NCI-H2227 (cell line): ENCODE measurements around the gene ANO2.

Experiments
- DNase-seq: peaks from one replicate; lab custom pipeline; 2025; ENCODE audit not compliant: unreplicated experiment; lab: John Stamatoyannopoulos, UW

The ANO2 gene

GRCh38 chr12:5521456-5522325 lies 423.4 kb downstream of the ANO2 start:
- DNase-seq = no peak

GRCh38 chr12:5520831-5521230 lies 424.2 kb downstream of the ANO2 start:
- no peak for DNase-seq

GRCh38 chr12:5520037-5520436 lies 425.0 kb downstream of the ANO2 start:
- DNase-seq = no peak

- DNase-seq = no peak
Measured at GRCh38 chr12:5518584-5519365, 426.3 kb downstream of the ANO2 start.

- DNase-seq = no peak
Measured at GRCh38 chr12:5516371-5517241, 428.5 kb downstream of the ANO2 start.

- DNase-seq = no peak
Measured at GRCh38 chr12:5515458-5515857, 429.6 kb downstream of the ANO2 start.

GRCh38 chr12:5514545-5514944 lies 430.5 kb downstream of the ANO2 start:
- DNase-seq = no peak

GRCh38 chr12:5514016-5514415 lies 431.0 kb downstream of the ANO2 start:
- no peak for DNase-seq

GRCh38 chr12:5513406-5513805 lies 431.7 kb downstream of the ANO2 start:
- DNase-seq = no peak
